ENCODE data around the gene STX11. TPM values are rescaled to one million over a fixed set of nuclear protein-coding genes. Genes with fewer than 3 reads are reported as not detected.

STX11 gene
- polyA plus RNA-seq, 1 donor from 2014 or later, result not detected

- no peak overlapping the region for H2AFZ ChIP-seq (ENCODE audit: low read depth, low read length)
- no peaks in the 10 kb centered on the region for H3K9me2 ChIP-seq (ENCODE audit: insufficient read depth, low read length)
- H3K27me3 ChIP-seq (ENCODE audit: insufficient read depth, low read depth, low read length), result no peaks in the 10 kb centered on the region
- H3K79me2 ChIP-seq (replicated peaks; ENCODE audit: insufficient read depth, low read length), result no peaks in the 10 kb centered on the region
- H3K36me3 ChIP-seq (ENCODE audit: insufficient read depth, low read length), result no peaks in the 10 kb centered on the region
- H4K20me1 ChIP-seq (ENCODE audit: insufficient read depth), result no peaks in the 10 kb centered on the region
- H3K9ac ChIP-seq (ENCODE audit: low read length), result no peak overlapping the region
- no peak overlapping the region for H3K4me3 ChIP-seq (ENCODE audit: low read length)
- peaks cover 3% of the 10 kb centered on the region for H3K9me3 ChIP-seq (ENCODE audit: low read length)
- TF ChIP-seq CTCF (IDR thresholded peaks at IDR 0.05; ENCODE audit: poor library complexity, severe bottlenecking) (no peak), POLR2AphosphoS5 (IDR thresholded peaks at IDR 0.05) (no peak), RAD21 (conservative IDR thresholded peaks at IDR 0.05) (no peak), REST (IDR thresholded peaks at IDR 0.05; ENCODE audit: borderline replicate concordance) (no peak), EP300 (conservative IDR thresholded peaks at IDR 0.05; ENCODE audit: poor library complexity, severe bottlenecking) (no peak), TAF1 (IDR thresholded peaks at IDR 0.05; ENCODE audit: low read depth) (no peak), MXI1 (conservative IDR thresholded peaks at IDR 0.05; ENCODE audit: poor library complexity, severe bottlenecking) (no peak), SMC3 (conservative IDR thresholded peaks at IDR 0.05; ENCODE audit: poor library complexity) (no peak), EZH2 (IDR thresholded peaks at IDR 0.05; ENCODE audit: borderline replicate concordance, insufficient read depth, low read length, poor library complexity, severe bottlenecking) (no peak)
- no peak overlapping the region for H3K4me2 ChIP-seq (ENCODE audit: low read length)
- H3F3A ChIP-seq (ENCODE audit: insufficient read depth, low read length, poor library complexity, severe bottlenecking), result no peaks in the 10 kb centered on the region
- no peak overlapping the region for H3K27ac ChIP-seq (ENCODE audit: low read length)
These were observed 26.5 kb upstream of the STX11 start for GRCh38 chr6:144123836-144124235.

- Histone ChIP-seq H3K79me2 (replicated peaks; ENCODE audit: insufficient read depth, low read length) (no peaks in the 10 kb centered on the region), H4K20me1 (ENCODE audit: insufficient read depth) (no peaks in the 10 kb centered on the region), H3K9me2 (ENCODE audit: insufficient read depth, low read length) (no peaks in the 10 kb centered on the region), H3K4me2 (ENCODE audit: low read length) (no peak overlapping the region), H3K27me3 (ENCODE audit: insufficient read depth, low read depth, low read length) (no peaks in the 10 kb centered on the region), H3K27ac (ENCODE audit: low read length) (no peak overlapping the region), H3K9ac (ENCODE audit: low read length) (no peak overlapping the region), H2AFZ (ENCODE audit: low read depth, low read length) (no peak overlapping the region), H3K9me3 (ENCODE audit: low read length) (no peaks in the 10 kb centered on the region), H3K4me3 (ENCODE audit: low read length) (no peak overlapping the region), H3F3A (ENCODE audit: insufficient read depth, low read length, poor library complexity, severe bottlenecking) (no peaks in the 10 kb centered on the region), H3K36me3 (ENCODE audit: insufficient read depth, low read length) (no peaks in the 10 kb centered on the region)
- TF ChIP-seq EP300 (conservative IDR thresholded peaks at IDR 0.05; ENCODE audit: poor library complexity, severe bottlenecking), result no peak
- no peak for TF ChIP-seq POLR2AphosphoS5 (IDR thresholded peaks at IDR 0.05)
- TF ChIP-seq CTCF (IDR thresholded peaks at IDR 0.05; ENCODE audit: poor library complexity, severe bottlenecking), result no peak
- no peak for TF ChIP-seq MXI1 (conservative IDR thresholded peaks at IDR 0.05; ENCODE audit: poor library complexity, severe bottlenecking)
- no peak for TF ChIP-seq SMC3 (conservative IDR thresholded peaks at IDR 0.05; ENCODE audit: poor library complexity)
- no peak for TF ChIP-seq TAF1 (IDR thresholded peaks at IDR 0.05; ENCODE audit: low read depth)
- TF ChIP-seq EZH2 (IDR thresholded peaks at IDR 0.05; ENCODE audit: borderline replicate concordance, insufficient read depth, low read length, poor library complexity, severe bottlenecking), result no peak
- TF ChIP-seq RAD21 (conservative IDR thresholded peaks at IDR 0.05), result no peak
- TF ChIP-seq REST (IDR thresholded peaks at IDR 0.05; ENCODE audit: borderline replicate concordance), result no peak
These were observed 23.2 kb upstream of the STX11 start for GRCh38 chr6:144127097-144127496.

All from neural cell (in vitro differentiated cells).